Lung microvascular endothelial cell (primary cell): Measurements from ENCODE around the gene PSENEN. TPM values are rescaled to one million over a fixed set of nuclear protein-coding genes. Genes with fewer than 3 reads are reported as not detected.
A peak's percentile ranks its signal among the peaks of the same experiment; 100 is the strongest.
"Not testable (repeated sequence)": the region's sequence is repeated elsewhere in the genome, so short reads cannot be mapped to it uniquely, and the experiment has no call there.

ENCODE experiments used
- DNase-seq, 2 donors: peaks; one replicate each; pipeline versions ENCODE4 v3.0.0 to v3.0.0-alpha.2; 2010; ENCODE audit warnings: low read depth in 2 of 2
- total RNA-seq: library from RNA; depleted of rRNA; stranded (reverse); fragments of >200 nt; gene quantifications from 2 replicates; pipeline ENCODE4 v1.2.1, GENCODE V29; 2014

The PSENEN gene
- total RNA-seq, 1 donor from 2014 or later: 16.5 TPM

- DNase-seq: peak; percentile 29 to 34
These were observed 27.0 kb upstream of the PSENEN start for GRCh38 chr19:35718345-35719041.

- DNase-seq: no peak
These were observed 25.9 kb upstream of the PSENEN start for GRCh38 chr19:35719402-35720162.

GRCh38 chr19:35720163-35720524 is 25.3 kb upstream of the PSENEN start:
- DNase-seq: no peak

GRCh38 chr19:35720648-35721047 is 24.8 kb upstream of the PSENEN start:
- no peak for DNase-seq

- no peak for DNase-seq
These were observed 24.1 kb upstream of the PSENEN start for GRCh38 chr19:35721374-35721773.

- no peak for DNase-seq
These were observed 23.0 kb upstream of the PSENEN start for GRCh38 chr19:35722461-35722860.

GRCh38 chr19:35722897-35723296 is 22.6 kb upstream of the PSENEN start:
- no peak for DNase-seq

GRCh38 chr19:35723671-35724070 is 21.8 kb upstream of the PSENEN start:
- no peak for DNase-seq

- DNase-seq: not testable (repeated sequence)
These were observed 21.3 kb upstream of the PSENEN start for GRCh38 chr19:35724132-35724531.

- DNase-seq: no peak
These were observed 20.9 kb upstream of the PSENEN start for GRCh38 chr19:35724560-35724959.

GRCh38 chr19:35725216-35725861 is 20.1 kb upstream of the PSENEN start:
- no peak for DNase-seq

- DNase-seq: no peak
These were observed 18.1 kb upstream of the PSENEN start for GRCh38 chr19:35727053-35727955.

GRCh38 chr19:35727956-35728706 is 17.3 kb upstream of the PSENEN start:
- DNase-seq: no peak

GRCh38 chr19:35729021-35729420 is 16.4 kb upstream of the PSENEN start:
- DNase-seq: no peak

GRCh38 chr19:35729763-35730162 is 15.7 kb upstream of the PSENEN start:
- no peak for DNase-seq

- no peak for DNase-seq
These were observed 15.1 kb upstream of the PSENEN start for GRCh38 chr19:35730326-35730725.

- DNase-seq: no peak
These were observed 14.1 kb upstream of the PSENEN start for GRCh38 chr19:35731353-35731752.

GRCh38 chr19:35731779-35732405 is 13.6 kb upstream of the PSENEN start:
- DNase-seq: no peak

- no peak for DNase-seq
These were observed 12.8 kb upstream of the PSENEN start for GRCh38 chr19:35732540-35733179.
